HG02798 (cell line): ENCODE measurements around the gene PLIN3.
"Not testable (repeated sequence)": the region's sequence is repeated elsewhere in the genome, so short reads cannot be mapped to it uniquely, and the experiment has no call there.

ENCODE experiments used
- ATAC-seq: cut with Tn5 transposase; IDR thresholded peaks from one replicate; pipeline ENCODE4 v1.9.1; 2021; ENCODE audit warnings: mild to moderate bottlenecking; ENCODE audit not compliant: unreplicated experiment, poor library complexity

PLIN3 gene, protein sequence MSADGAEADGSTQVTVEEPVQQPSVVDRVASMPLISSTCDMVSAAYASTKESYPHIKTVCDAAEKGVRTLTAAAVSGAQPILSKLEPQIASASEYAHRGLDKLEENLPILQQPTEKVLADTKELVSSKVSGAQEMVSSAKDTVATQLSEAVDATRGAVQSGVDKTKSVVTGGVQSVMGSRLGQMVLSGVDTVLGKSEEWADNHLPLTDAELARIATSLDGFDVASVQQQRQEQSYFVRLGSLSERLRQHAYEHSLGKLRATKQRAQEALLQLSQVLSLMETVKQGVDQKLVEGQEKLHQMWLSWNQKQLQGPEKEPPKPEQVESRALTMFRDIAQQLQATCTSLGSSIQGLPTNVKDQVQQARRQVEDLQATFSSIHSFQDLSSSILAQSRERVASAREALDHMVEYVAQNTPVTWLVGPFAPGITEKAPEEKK

GRCh38 chr19:4867534-4868285 is at the start of gene PLIN3:
Gene PLIN3 (minus strand): TSS chr19:4867667. CDS start chr19:4861394, 6,273 bp downstream.
- peak; percentile 86 for ATAC-seq

DNA sequence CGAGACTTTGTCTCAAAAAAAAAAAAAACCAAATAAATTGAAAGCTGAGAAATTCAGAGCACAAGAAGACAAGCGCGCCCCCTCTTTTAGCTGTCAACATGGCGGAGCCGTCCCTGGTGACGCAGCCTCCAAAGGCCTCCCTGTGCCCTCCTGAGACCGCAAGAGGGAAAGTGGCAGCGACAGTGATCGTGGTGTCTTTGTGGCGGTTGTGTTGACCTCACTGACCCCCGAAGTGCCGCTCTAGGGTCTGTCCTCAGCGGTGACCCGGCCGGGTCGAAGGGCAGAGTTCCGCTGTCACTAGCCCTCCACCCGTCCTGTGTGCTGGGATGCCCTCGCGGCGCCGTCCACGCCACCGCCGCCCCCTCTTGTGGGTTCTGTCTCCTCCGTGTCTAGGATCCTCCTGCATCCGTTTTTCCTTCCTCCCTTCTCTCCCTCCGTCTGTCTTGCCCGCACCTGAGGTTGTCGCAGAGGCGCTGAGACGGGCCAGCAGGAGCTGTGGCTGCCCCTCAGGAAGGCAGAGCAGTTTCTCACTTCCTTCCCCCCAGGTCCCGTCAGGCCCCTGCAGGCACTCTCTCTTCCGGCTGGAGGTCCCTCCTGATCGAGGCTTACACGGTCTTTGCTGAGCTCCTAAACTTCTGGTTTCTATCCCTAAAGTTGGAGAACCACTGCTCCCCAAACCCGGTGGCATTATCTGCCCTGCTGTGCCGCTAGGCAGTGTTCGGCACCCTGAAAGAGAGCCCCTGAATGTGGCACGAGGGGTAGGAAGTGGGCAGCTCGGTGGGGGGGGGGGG is 49.0 kb upstream of the PLIN3 start:
- ATAC-seq: no peak

DNA sequence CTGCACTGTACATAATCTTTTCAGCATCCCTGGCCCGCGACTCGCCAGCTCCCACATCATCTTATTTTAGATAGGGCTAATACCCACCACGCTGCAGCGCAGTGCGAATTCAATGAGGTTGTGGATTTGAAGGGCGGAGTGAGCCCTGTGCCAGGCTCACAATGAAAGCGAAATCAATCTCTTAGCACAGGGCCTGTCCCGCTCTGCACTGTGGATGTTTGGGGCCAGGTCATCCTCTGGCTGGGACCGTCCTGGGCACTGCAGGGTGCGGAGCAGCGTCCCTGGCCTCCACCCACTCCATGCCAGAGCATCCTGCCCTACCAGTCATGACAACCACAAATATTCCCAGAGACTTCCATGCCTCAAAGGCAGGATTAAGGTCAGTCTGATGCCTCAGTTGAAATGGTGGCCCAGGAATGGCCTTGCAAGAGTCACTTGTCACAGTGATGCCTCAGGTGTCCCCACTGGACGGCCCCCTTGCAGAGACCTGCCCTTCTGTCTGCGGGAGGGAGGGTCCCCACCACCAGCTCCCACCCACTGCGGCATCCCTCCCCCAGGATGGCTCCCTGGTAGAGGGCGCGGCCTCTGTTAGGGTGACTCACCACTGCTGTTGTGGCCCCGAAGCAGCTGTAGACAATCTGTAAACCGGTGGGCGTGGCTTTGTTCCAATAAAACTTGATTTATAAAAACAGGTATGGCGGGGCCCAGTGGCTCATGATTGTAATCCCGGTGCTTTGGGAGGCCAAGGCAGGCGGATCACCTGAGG is 47.5 kb upstream of the PLIN3 start:
- no peak for ATAC-seq

GRCh38 chr19:4913996-4914735 is 46.7 kb upstream of the PLIN3 start:
- ATAC-seq: no peak

GRCh38 chr19:4911786-4912672 is 44.6 kb upstream of the PLIN3 start:
- no peak for ATAC-seq

DNA sequence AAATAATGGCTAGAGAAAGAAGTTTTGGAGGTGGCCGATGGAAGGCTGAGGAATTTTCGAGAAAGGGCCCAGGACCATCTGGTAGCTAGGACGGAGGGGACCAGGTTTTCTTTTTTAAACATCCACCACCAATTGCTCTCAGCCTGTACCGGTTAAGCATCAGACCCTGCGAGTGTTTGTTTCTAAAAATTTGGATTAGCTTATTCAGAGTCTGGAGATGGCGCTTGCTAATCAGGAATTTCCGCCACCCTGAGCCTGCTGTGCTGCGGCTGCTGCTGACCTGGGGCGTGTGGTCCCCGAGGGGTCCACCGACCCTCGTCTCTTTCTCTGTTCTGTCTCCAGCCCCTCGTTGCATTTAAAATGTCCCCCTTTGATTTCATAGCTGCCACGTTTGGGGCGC is 43.8 kb upstream of the PLIN3 start:
- no peak for ATAC-seq

GRCh38 chr19:4910594-4911281 is 43.3 kb upstream of the PLIN3 start:
- no peak for ATAC-seq

- ATAC-seq: peak; percentile 86
Observed at GRCh38 chr19:4909897-4910593, 42.6 kb upstream of the PLIN3 start.

- ATAC-seq: no peak
Observed at GRCh38 chr19:4909156-4909896, 41.9 kb upstream of the PLIN3 start, which contains the start of gene UHRF1. Gene UHRF1 (plus strand): TSS chr19:4909501. CDS start chr19:4910886, 1,385 bp downstream.

GRCh38 chr19:4908781-4909155 is 41.3 kb upstream of the PLIN3 start:
- no peak for ATAC-seq

DNA sequence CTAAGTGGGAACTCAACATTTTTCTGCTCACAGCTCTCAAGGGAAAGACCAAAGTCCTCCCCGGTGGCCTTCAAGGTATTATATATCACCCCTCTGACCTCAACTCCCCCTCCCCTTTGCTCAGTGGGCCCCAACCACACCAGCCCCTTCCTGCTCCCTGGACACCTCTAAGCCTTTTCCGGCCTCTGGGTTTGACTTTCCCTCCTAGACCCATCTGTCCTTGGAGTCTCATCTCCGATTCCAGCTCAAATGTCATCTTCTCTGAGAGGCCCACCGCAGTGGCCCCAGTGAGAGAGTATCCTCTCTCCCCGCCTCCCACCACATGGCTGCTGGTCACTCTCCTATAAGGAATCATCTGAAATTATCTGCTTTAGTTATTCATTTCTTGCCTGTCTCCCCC is 40.9 kb upstream of the PLIN3 start:
- no peak for ATAC-seq

DNA sequence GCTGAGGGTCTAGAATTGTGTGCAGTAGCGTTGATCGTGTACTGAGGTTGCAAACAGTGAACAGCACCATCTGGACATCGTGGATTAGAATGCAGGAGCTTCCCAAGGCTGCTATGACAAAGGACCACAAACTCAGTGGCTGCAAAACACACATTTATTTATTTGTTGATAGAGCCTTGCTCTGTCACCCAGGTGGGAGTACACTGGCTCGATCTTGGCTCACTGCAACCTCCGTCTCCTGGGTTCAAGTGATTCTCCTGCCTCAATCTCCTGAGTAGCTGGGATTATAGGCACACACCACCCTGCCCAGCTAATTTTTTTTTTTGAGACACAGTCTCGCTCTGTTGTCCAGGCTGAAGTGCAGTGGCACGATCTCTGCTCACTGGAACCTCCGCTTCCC is 39.5 kb upstream of the PLIN3 start:
- no peak for ATAC-seq

DNA sequence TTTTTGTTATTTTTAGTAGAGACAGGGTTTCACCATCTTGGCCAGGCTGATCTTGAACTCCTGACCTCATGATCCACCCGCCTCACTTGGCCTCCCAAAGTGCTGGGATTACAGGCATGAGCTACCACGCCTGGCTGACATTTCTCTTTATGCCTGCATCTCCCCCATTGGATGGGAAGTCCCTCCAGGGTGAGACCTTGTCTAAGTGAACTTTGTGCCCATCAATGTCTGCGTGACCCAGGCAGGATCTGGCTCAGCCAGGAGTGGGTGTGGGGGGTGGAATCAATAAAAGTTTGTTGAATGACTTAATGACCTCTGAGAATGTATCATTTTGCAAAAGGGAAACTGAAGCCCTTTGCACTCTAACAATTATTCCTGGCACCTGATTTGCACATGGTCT is 37.0 kb upstream of the PLIN3 start:
- no peak for ATAC-seq

DNA sequence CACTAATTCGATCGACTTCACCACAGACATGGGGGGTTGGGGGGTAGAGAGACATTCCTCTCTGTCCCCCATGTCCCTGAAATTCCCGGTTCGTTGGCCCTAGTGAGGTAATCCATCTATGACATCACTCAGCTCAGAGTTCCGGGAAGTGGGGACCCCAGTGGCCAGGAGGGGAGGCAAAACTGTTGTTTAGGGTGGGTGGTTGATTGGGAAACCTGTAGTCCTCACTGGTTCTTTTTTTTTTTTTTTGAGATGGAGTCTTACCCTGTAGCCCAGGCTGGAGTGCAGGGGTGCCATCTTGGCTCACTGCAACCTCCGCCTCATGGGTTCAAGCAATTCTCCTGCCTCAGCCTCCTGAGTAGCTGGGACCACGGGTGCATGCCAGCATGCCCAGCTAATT is 35.3 kb upstream of the PLIN3 start, which contains the start of gene ARRDC5:
ARRDC5 (minus strand) TSS at position 101 of the 400 bp plus-strand sequence; CDS start at position 30, 71 bp downstream.
- no peak for ATAC-seq

GRCh38 chr19:4900879-4901278 is 33.4 kb upstream of the PLIN3 start:
- ATAC-seq: not testable (repeated sequence)

GRCh38 chr19:4897146-4897545 is 29.7 kb upstream of the PLIN3 start:
- ATAC-seq: no peak
